ENCODE measurements around the gene ALDH4A1. TPM values are rescaled to one million over a fixed set of nuclear protein-coding genes. Genes with fewer than 3 reads are reported as not detected.
A peak's percentile ranks its signal among the peaks of the same experiment; 100 is the strongest.

The ALDH4A1 gene
- total and polyA plus RNA-seq, 9 of the 15 experiments (the other 6 are each of a cell fraction or from before 2014, with no cell fraction given) = 0.27 to 31.4 (median 16.6) TPM

DNA sequence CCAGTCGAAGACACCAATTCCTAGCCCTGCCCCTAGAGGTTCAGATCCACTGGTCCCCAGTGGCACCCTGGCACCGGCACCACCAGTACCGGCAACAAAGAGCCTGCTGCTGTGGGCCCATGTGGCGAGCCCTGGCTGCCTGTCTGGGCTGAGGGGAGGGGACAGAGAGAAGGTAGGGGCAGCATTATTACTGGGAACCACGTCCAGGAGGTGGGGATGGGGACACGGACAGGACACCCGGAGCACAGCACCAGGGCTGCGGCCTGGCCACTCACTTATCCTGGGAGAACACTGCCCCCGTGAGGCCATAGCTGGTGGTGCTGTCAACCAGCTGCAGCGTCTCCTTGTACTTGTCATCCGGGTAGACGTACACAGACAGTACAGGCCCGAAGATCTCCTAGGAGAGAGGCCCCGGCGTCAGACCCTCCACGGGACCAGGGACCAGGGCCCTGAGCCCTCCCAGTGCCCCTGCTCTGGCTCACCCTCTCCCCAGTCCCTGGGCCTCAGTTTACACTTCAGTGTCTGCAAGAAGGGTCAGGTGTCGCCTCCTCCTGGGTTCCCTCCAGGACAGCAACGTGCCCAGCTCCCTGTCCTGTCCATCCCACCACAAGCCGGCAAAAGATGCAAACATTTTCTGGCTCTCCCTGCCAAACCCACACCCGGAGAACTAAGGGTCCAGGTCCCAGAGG lies 27.1 kb downstream of the ALDH4A1 start (continued):
- TF ChIP-seq, protein P1, sequence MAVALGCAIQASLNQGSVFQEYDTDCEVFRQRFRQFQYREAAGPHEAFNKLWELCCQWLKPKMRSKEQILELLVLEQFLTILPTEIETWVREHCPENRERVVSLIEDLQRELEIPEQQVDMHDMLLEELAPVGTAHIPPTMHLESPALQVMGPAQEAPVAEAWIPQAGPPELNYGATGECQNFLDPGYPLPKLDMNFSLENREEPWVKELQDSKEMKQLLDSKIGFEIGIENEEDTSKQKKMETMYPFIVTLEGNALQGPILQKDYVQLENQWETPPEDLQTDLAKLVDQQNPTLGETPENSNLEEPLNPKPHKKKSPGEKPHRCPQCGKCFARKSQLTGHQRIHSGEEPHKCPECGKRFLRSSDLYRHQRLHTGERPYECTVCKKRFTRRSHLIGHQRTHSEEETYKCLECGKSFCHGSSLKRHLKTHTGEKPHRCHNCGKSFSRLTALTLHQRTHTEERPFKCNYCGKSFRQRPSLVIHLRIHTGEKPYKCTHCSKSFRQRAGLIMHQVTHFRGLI (CRISPR knock-in tag; IDR thresholded peaks at IDR 0.05) = no peak
- TF ChIP-seq, protein P2, sequence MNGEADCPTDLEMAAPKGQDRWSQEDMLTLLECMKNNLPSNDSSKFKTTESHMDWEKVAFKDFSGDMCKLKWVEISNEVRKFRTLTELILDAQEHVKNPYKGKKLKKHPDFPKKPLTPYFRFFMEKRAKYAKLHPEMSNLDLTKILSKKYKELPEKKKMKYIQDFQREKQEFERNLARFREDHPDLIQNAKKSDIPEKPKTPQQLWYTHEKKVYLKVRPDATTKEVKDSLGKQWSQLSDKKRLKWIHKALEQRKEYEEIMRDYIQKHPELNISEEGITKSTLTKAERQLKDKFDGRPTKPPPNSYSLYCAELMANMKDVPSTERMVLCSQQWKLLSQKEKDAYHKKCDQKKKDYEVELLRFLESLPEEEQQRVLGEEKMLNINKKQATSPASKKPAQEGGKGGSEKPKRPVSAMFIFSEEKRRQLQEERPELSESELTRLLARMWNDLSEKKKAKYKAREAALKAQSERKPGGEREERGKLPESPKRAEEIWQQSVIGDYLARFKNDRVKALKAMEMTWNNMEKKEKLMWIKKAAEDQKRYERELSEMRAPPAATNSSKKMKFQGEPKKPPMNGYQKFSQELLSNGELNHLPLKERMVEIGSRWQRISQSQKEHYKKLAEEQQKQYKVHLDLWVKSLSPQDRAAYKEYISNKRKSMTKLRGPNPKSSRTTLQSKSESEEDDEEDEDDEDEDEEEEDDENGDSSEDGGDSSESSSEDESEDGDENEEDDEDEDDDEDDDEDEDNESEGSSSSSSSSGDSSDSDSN (IDR thresholded peaks at IDR 0.05; ENCODE audit: borderline replicate concordance in 1 of 2, low read depth in 2 of 2, low read length in 2 of 2) = peak in 1 of 2 experiments; percentile 90; a peak in 1 of 4 replicates
- TF ChIP-seq CBX1 (IDR thresholded peaks at IDR 0.05; ENCODE audit: low read depth) (no peak), BRF1 (IDR thresholded peaks at IDR 0.05; ENCODE audit: borderline replicate concordance, extremely low read depth, insufficient read length) (no peak), SREBF1 (IDR thresholded peaks at IDR 0.05; ENCODE audit: borderline replicate concordance, low read depth, low read length) (no peak), HMGN3 (IDR thresholded peaks at IDR 0.05; ENCODE audit: borderline replicate concordance, extremely low read depth, insufficient read length, low read depth, low read length) (peak; percentile 26), ZNF384 (IDR thresholded peaks at IDR 0.05; ENCODE audit: low read depth, low read length) (0 out of 2 replicates have a peak, but pooled peaks have one; percentile 9), JUND (IDR thresholded peaks at IDR 0.05; ENCODE audit: borderline replicate concordance, low read depth, low read length) (peak; percentile 46; the same call in 1 of the 2 replicates), JUND (tag; IDR thresholded peaks at IDR 0.05; ENCODE audit: borderline replicate concordance, low read depth, low read length) (no peak), YBX1 (IDR thresholded peaks at IDR 0.05) (no peak), NR2F6 (CRISPR knock-in tag; IDR thresholded peaks at IDR 0.05) (no peak), KDM2B (CRISPR knock-in tag; IDR thresholded peaks at IDR 0.05) (no peak), MAZ (CRISPR knock-in tag; conservative IDR thresholded peaks at IDR 0.05 in 1 of 2, IDR thresholded peaks at IDR 0.05 in 1 of 2) (no peak), NBN (IDR thresholded peaks at IDR 0.05; ENCODE audit: low read depth) (no peak), SRSF1 (IDR thresholded peaks at IDR 0.05; ENCODE audit: low read depth, low read length) (no peak), BHLHE40 (IDR thresholded peaks at IDR 0.05; ENCODE audit: low read length) (peak; percentile 48; the same call in 1 of the 2 replicates), TEAD4 (IDR thresholded peaks at IDR 0.05; ENCODE audit: low read length) (no peak), TEAD4 (CRISPR knock-in tag; IDR thresholded peaks at IDR 0.05; ENCODE audit: borderline replicate concordance) (0 out of 2 replicates have a peak, but pooled peaks have one; percentile 26), HCFC1 (IDR thresholded peaks at IDR 0.05; ENCODE audit: low read depth, low read length) (peak; percentile 53), C11orf30 (IDR thresholded peaks at IDR 0.05; ENCODE audit: low read depth) (no peak)
- TF ChIP-seq, protein P3, sequence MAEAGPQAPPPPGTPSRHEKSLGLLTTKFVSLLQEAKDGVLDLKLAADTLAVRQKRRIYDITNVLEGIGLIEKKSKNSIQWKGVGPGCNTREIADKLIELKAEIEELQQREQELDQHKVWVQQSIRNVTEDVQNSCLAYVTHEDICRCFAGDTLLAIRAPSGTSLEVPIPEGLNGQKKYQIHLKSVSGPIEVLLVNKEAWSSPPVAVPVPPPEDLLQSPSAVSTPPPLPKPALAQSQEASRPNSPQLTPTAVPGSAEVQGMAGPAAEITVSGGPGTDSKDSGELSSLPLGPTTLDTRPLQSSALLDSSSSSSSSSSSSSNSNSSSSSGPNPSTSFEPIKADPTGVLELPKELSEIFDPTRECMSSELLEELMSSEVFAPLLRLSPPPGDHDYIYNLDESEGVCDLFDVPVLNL (CRISPR knock-in tag; IDR thresholded peaks at IDR 0.05; ENCODE audit: low read depth) = no peak
- TF ChIP-seq, protein P4, sequence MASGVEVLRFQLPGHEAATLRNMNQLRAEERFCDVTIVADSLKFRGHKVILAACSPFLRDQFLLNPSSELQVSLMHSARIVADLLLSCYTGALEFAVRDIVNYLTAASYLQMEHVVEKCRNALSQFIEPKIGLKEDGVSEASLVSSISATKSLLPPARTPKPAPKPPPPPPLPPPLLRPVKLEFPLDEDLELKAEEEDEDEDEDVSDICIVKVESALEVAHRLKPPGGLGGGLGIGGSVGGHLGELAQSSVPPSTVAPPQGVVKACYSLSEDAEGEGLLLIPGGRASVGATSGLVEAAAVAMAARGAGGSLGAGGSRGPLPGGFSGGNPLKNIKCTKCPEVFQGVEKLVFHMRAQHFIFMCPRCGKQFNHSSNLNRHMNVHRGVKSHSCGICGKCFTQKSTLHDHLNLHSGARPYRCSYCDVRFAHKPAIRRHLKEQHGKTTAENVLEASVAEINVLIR (CRISPR knock-in tag; IDR thresholded peaks at IDR 0.05) = no peak
